Panc1 (cell line): ENCODE results near the gene PTPRS.

Experiments
- TF ChIP-seq, protein P1 (sequence below), 2 experiments: IDR thresholded peaks; 2 replicates each; pipeline ENCODE4 v1.6.1; 2011 to 2012; ENCODE audit warnings: low read depth in 2 of 2, control low read depth in 1 of 2, low read length in 1 of 2, mild to moderate bottlenecking in 1 of 2, moderate library complexity in 1 of 2; ENCODE audit not compliant: insufficient read depth in 1 of 2
- TF ChIP-seq, protein P2 (sequence below): fragments of 450-650 bp; IDR thresholded peaks from 2 replicates; pipeline ENCODE4 v1.5.1; 2017; ENCODE audit warnings: mild to moderate bottlenecking

DNA sequence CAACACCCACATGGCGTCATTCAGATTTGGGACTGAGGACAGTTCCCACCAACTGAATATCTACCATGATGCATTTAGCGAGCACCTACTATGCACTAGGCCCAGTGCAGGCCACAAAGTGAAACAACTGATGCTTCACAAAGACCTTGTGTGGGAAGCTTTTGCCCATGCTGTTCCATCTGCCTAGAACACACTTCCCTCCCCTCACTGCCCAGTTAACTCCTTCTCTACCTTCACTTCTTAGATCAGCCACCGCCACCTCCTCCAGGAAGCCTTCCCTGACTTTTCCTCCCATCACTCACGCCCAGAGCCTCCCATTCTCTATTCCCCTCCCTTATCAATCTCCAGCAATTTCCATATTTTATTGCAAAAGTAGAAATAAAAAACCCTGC is 25.7 kb downstream of the PTPRS start:
- TF ChIP-seq, protein P1, sequence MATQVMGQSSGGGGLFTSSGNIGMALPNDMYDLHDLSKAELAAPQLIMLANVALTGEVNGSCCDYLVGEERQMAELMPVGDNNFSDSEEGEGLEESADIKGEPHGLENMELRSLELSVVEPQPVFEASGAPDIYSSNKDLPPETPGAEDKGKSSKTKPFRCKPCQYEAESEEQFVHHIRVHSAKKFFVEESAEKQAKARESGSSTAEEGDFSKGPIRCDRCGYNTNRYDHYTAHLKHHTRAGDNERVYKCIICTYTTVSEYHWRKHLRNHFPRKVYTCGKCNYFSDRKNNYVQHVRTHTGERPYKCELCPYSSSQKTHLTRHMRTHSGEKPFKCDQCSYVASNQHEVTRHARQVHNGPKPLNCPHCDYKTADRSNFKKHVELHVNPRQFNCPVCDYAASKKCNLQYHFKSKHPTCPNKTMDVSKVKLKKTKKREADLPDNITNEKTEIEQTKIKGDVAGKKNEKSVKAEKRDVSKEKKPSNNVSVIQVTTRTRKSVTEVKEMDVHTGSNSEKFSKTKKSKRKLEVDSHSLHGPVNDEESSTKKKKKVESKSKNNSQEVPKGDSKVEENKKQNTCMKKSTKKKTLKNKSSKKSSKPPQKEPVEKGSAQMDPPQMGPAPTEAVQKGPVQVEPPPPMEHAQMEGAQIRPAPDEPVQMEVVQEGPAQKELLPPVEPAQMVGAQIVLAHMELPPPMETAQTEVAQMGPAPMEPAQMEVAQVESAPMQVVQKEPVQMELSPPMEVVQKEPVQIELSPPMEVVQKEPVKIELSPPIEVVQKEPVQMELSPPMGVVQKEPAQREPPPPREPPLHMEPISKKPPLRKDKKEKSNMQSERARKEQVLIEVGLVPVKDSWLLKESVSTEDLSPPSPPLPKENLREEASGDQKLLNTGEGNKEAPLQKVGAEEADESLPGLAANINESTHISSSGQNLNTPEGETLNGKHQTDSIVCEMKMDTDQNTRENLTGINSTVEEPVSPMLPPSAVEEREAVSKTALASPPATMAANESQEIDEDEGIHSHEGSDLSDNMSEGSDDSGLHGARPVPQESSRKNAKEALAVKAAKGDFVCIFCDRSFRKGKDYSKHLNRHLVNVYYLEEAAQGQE (IDR thresholded peaks at IDR 0.05; ENCODE audit: insufficient read depth in 1 of 2, low read depth in 2 of 2, low read length in 1 of 2) = no peak
- TF ChIP-seq, protein P2, sequence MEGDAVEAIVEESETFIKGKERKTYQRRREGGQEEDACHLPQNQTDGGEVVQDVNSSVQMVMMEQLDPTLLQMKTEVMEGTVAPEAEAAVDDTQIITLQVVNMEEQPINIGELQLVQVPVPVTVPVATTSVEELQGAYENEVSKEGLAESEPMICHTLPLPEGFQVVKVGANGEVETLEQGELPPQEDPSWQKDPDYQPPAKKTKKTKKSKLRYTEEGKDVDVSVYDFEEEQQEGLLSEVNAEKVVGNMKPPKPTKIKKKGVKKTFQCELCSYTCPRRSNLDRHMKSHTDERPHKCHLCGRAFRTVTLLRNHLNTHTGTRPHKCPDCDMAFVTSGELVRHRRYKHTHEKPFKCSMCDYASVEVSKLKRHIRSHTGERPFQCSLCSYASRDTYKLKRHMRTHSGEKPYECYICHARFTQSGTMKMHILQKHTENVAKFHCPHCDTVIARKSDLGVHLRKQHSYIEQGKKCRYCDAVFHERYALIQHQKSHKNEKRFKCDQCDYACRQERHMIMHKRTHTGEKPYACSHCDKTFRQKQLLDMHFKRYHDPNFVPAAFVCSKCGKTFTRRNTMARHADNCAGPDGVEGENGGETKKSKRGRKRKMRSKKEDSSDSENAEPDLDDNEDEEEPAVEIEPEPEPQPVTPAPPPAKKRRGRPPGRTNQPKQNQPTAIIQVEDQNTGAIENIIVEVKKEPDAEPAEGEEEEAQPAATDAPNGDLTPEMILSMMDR = no peak
